Measurements from ENCODE around the gene KAT8. TPM values are rescaled to one million over a fixed set of nuclear protein-coding genes. Genes with fewer than 3 reads are reported as not detected.
"Not testable (repeated sequence)": the region's sequence is repeated elsewhere in the genome, so short reads cannot be mapped to it uniquely, and the experiment has no call there.

Gene KAT8
- polyA plus RNA-seq, 1 donor: 57.4 TPM

DNA sequence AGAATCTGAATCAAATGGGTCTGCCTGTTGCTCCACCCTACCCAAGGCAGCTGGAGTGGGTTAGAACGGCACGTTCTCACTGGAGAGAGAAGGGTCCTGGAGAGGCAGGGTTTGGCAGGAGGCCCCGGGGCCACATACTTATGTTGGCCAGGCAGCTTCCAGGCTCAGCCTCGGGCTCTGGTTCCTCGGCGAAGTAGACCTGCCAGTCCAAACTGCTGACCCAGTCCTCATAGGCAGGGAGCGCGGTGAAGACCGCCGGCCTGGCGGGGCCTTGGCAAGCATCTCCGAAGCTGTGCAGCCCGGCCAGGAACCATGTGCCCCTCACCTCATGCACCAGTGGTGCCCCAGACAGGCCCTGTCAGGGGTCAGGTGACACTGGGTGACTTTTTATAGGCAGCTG lies 33.5 kb upstream of the KAT8 start:
- no peak for DNase-seq

- DNase-seq: no peak
Observed at GRCh38 chr16:31084584-31085302, 32.7 kb upstream of the KAT8 start.

- DNase-seq: no peak
Observed at GRCh38 chr16:31085411-31085810, 32.1 kb upstream of the KAT8 start.

GRCh38 chr16:31085873-31086628 lies 31.4 kb upstream of the KAT8 start:
- DNase-seq: no peak

- no peak for DNase-seq
Observed at GRCh38 chr16:31086629-31086906, 30.9 kb upstream of the KAT8 start.

DNA sequence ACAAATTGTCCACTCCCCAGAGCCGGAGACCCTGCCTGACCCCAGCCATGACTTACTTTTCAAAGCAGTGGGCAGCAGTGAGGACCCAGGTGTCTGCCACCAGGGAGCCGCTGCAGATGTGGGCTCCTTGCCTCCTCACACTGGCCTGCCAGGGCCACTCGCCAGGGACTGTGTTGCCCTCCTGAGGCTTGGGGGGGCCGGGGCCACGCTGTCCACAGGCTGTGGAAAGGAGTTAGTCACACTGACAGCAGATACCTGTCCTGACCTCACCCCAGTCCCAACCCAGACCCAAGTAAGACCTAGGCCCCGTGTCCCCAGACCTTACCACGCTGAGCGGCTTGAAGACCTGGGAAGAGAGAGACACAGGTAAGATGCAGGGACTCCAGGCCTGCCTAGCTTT lies 30.0 kb upstream of the KAT8 start:
- no peak for DNase-seq

DNA sequence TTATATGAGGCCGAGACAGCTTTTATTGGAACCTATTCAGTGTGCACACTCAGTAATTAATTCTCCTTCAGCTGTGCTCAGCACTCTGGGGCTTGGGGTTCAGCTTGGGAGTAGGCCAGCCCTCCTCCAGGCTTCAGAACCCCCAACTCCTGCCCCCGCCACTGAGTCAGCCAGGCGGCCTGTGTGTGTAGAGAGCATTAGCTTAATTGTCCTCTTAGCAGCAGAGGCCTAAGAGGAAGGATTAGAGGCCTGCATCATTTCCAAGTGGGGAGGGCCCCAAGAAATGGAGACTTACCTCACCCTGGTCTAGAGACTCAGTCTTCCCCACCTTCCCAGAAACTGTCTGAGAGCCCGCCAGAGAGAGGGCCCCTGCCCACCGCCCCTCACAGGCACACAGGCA lies 29.5 kb upstream of the KAT8 start:
- no peak for DNase-seq

DNA sequence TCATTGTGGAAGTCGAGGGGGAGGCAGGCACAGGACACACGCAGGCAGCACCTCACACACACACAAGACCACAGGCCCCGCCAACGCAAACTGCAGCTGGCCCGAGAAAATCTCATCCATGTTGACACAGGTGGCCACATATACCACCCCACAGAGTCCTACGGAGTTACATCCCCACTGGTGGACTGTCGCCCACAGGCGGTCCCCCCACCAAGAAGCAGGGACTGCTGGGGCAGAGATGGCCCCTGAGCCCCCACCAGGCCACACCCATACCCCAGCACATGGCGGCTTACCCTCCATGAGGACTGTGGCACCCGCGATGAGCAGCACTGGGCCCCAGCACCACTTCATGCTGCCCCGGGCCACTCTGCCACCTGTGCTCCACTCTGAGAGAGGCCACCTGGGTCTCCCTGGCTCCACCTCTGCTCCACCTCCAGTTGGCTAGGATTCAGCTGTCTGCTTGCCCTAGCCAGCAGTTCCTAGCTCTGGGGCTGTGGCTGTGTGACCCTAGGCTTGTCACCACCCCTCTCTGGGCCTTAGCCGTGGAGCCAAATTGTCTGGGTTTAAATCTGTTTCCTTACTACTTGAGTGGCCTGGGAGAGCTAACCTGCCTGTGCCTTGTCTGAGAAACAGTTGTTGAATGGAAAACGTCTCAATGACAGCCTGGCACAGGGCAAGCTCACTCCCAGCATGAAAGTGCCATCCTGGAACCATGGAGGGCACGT lies 28.8 kb upstream of the KAT8 start, which contains the start of gene PRSS53:
PRSS53 (minus strand) TSS at position 485 of the 725 bp plus-strand sequence; CDS start at position 351, 134 bp downstream.
- DNase-seq: no peak

- DNase-seq: no peak
Observed at GRCh38 chr16:31089199-31089598, 28.3 kb upstream of the KAT8 start.

GRCh38 chr16:31090540-31090939 lies 26.9 kb upstream of the KAT8 start:
- DNase-seq: no peak

DNA sequence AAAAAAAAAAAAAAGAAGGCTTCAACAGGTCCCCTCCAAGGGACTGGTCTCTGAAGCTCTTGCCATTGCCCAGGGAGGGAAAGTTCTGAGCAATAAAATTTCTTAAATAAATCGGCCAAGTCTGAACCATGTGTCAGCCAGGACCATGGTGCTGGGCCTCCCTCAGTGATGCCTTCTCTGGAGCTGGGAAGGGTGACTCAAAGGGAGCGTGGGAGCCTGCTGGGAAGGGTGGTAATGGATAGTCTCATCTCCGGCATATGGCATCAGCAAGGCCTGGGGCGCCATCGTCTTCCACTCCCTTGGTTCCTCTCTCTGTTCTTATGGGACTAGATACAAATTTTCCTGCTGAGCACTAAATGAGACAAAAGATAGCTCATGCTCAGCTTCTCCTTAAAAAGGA lies 25.1 kb upstream of the KAT8 start:
- no peak for DNase-seq

DNA sequence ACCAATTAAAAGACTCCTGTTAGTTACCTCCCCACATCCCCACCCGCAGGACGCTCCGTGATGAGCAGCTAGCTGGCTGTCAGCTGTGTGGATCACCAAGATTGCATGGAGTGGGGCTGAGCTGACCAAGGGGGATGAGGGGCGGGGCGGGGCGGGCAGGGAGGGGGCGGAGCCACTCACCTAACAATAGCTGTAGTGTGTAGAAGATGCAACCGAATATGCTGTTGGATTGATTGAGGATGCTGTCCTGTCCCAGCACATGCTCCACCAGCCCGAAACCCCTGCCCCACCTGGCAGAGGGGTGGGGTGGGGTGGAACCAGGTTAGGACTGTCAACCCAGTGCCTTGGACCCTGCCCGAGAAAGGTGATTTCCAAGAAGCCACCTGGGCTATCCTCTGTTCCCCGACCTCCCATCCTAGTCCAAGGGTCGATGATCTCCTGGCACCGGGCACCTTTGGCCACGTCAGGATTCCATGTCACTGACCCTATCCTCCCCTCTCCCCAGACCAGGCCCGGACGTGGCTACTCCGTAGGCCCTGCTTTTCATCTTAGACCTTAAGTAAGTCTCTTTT lies 24.2 kb upstream of the KAT8 start:
- no peak for DNase-seq

GRCh38 chr16:31094088-31094423 lies 23.4 kb upstream of the KAT8 start:
- no peak for DNase-seq

DNA sequence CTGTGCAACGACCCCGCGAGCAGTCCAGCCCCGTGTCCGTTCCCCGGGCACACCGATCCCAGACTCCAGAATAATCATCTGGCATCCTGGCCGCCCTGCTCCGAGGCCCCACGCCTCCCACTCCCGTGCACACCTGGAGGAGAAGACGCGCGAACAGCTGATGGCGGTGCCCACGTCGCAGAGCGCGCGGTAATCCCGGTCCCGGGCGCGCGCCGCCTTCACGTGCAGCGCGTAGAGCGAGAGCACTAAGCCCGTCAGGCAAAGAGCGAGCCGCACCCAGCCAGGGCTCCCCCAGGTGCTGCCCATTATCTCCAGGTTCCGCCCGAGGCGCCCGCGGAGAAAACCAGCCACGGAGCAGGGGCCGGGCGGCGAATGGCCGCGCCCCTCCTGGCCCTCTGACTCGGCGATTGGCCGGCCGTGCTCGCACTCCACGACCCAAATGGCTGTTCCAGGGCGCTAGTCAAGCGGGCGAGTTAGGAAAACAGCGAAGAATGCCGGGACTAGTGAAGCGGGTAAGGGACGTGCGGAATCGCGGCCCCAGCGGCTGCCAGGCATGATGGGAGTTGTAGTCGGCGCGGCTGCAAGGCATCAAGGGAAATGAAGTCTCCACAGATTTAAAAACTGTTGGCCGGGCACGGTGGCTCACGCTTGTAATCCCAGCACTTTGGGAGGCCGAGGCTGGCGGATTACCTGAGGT lies 22.9 kb upstream of the KAT8 start, which contains the start of gene VKORC1:
VKORC1 (minus strand) TSS at position 374 of the 697 bp plus-strand sequence; CDS start at position 306, 68 bp downstream.
- DNase-seq: peak; percentile 93

GRCh38 chr16:31099860-31100638 lies 17.4 kb upstream of the KAT8 start:
- no peak for DNase-seq

DNA sequence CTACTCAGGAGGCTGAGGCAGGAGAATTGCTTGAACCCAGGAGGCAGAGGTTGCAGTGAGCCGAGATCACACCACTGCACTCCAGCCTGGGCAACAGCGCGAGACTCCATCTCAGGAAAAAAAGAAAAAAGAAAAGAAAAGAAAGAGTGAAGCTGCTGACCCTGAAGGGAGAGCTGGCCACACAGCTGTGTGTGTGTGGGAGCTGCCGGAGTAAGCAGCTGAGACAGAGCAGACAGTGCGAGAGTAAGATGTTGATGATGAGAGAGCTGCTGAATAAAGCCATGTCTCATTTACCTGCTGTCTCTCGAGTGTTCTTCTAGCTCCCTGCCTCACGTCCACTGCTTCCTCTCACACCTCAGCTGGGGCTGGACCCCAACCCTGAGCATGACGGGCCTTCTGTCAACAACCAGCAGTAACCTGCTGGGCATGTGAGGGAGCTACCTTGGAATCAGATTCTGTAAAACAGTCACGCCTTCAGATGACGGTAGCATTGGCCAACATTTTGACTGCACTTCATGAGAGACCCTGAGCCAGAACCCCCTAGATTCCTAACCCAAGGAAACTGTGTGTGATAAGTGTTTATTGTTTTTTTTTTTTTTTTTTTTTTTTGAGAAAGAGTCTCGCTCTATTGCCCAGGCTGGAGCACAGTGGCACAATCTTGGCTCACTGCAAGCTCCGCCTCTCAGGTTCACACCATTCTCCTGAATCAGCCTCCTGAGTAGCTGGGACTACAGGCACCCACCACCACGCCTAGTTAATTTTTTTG lies 16.4 kb upstream of the KAT8 start:
- DNase-seq: not testable (repeated sequence)

GRCh38 chr16:31105677-31106213 lies 11.7 kb upstream of the KAT8 start:
- peak; percentile 64 for DNase-seq

- DNase-seq: no peak
Observed at GRCh38 chr16:31106509-31107464, 10.7 kb upstream of the KAT8 start.

DNA sequence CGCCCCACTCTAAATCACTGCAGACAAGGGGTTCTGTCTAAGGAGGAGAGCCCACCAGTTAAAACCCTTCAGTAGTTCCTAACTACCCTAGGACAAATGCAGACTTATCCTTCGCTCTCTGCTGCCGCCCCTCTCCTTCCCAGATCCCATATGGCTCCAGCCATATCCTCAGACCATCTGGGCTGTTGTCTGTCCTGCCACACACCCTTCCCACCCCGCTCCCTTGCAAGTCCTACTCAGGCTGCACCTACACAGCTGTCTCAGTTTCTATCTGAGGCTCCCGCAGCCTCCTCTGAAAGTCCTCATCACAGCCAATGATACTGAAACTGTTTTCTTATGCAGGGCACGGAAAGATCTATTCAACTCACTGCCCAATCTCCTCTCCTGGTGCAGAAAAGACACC lies 10.0 kb upstream of the KAT8 start:
- DNase-seq: no peak
